Measurements from ENCODE around the gene PPIP5K2.

- TF ChIP-seq TAF1 (IDR thresholded peaks at IDR 0.05; ENCODE audit: borderline replicate concordance, insufficient read depth, low read length), result no peak
- TF ChIP-seq POLR2AphosphoS5 (IDR thresholded peaks at IDR 0.05; ENCODE audit: low read depth, low read length), result no peak
- TF ChIP-seq REST (IDR thresholded peaks at IDR 0.05; ENCODE audit: insufficient read depth in 1 of 2, low read depth in 2 of 2, low read length in 2 of 2), result no peak
- TF ChIP-seq SIN3A (IDR thresholded peaks at IDR 0.05; ENCODE audit: borderline replicate concordance, insufficient read depth, low read length), result no peak
- TF ChIP-seq FOXP2 (optimal IDR thresholded peaks at IDR 0.05; ENCODE audit: borderline replicate concordance, extremely low read depth, extremely low read length, insufficient read depth), result no peak
Observed at GRCh38 chr5:103139264-103139865, 19.3 kb downstream of the PPIP5K2 start.

All from PFSK-1 (cell line).